Measurements from ENCODE around the gene EFEMP2.
"Not testable (repeated sequence)": the region's sequence is repeated elsewhere in the genome, so short reads cannot be mapped to it uniquely, and the experiment has no call there.

The EFEMP2 gene

GRCh38 chr11:65854852-65855837 lies 17.5 kb downstream of the EFEMP2 start:
- DNase-seq (ENCODE audit: low read depth in 1 of 2, low spot score in 1 of 2) = no peak

- no peak for DNase-seq (ENCODE audit: low read depth in 1 of 2, low spot score in 1 of 2)
Measured at GRCh38 chr11:65854161-65854592, 18.4 kb downstream of the EFEMP2 start.

GRCh38 chr11:65853246-65853979 lies 19.2 kb downstream of the EFEMP2 start:
- DNase-seq (ENCODE audit: low read depth in 1 of 2, low spot score in 1 of 2) = no peak

- no peak for DNase-seq (ENCODE audit: low read depth in 1 of 2, low spot score in 1 of 2)
Measured at GRCh38 chr11:65852508-65853245, 19.9 kb downstream of the EFEMP2 start.

- DNase-seq (ENCODE audit: low read depth in 1 of 2, low spot score in 1 of 2) = no peak
Measured at GRCh38 chr11:65851811-65852507, 20.6 kb downstream of the EFEMP2 start.

- DNase-seq (ENCODE audit: low read depth in 1 of 2, low spot score in 1 of 2) = no peak
Measured at GRCh38 chr11:65851083-65851579, 21.5 kb downstream of the EFEMP2 start.

GRCh38 chr11:65850217-65851082 lies 22.1 kb downstream of the EFEMP2 start:
- no peak for DNase-seq (ENCODE audit: low read depth in 1 of 2, low spot score in 1 of 2)

GRCh38 chr11:65849771-65850216 lies 22.8 kb downstream of the EFEMP2 start:
- DNase-seq (ENCODE audit: low read depth in 1 of 2, low spot score in 1 of 2) = no peak

- DNase-seq (ENCODE audit: low read depth in 1 of 2, low spot score in 1 of 2) = no peak
Measured at GRCh38 chr11:65849366-65849765, 23.2 kb downstream of the EFEMP2 start.

- DNase-seq (ENCODE audit: low read depth in 1 of 2, low spot score in 1 of 2) = not testable (repeated sequence)
Measured at GRCh38 chr11:65848693-65849092, 23.9 kb downstream of the EFEMP2 start.

- DNase-seq (ENCODE audit: low read depth in 1 of 2, low spot score in 1 of 2) = no peak
Measured at GRCh38 chr11:65847746-65848145, 24.9 kb downstream of the EFEMP2 start.

GRCh38 chr11:65844231-65844872 lies 28.2 kb downstream of the EFEMP2 start:
- no peak for DNase-seq (ENCODE audit: low read depth in 1 of 2, low spot score in 1 of 2)

GRCh38 chr11:65843811-65844210 lies 28.8 kb downstream of the EFEMP2 start:
- DNase-seq (ENCODE audit: low read depth in 1 of 2, low spot score in 1 of 2) = no peak

- DNase-seq (ENCODE audit: low read depth in 1 of 2, low spot score in 1 of 2) = no peak
Measured at GRCh38 chr11:65842144-65842543, 30.5 kb downstream of the EFEMP2 start.

GRCh38 chr11:65834202-65834601 lies 38.4 kb downstream of the EFEMP2 start:
- no peak for DNase-seq (ENCODE audit: low read depth in 1 of 2, low spot score in 1 of 2)

- DNase-seq (ENCODE audit: low read depth in 1 of 2, low spot score in 1 of 2) = peak; percentile 89 to 92
Measured at GRCh38 chr11:65833297-65834030, 39.1 kb downstream of the EFEMP2 start, which contains the start of gene SNX32. SNX32 (plus strand) TSS chr11:65833963; CDS start chr11:65834066, 103 bp downstream.

GRCh38 chr11:65832231-65832630 lies 40.4 kb downstream of the EFEMP2 start:
- not testable (repeated sequence) for DNase-seq (ENCODE audit: low read depth in 1 of 2, low spot score in 1 of 2)

GRCh38 chr11:65829459-65829858 lies 43.1 kb downstream of the EFEMP2 start:
- no peak for DNase-seq (ENCODE audit: low read depth in 1 of 2, low spot score in 1 of 2)

All from activated T-helper 1 cell treated with anti-CD3 and anti-CD28 coated beads, Interleukin-2, amount 50 U/mL, for 16 hours (primary cell).